RWPE1 (cell line): Measurements from ENCODE around the gene KDM4B.

ENCODE experiments used
- CTCF ChIA-PET: fragments of 350-600 bp; sonication (Branson Sonifier 250); formaldehyde crosslinking; extraction: SDS; loops from one replicate; lab custom pipeline; 2021; lab: Yijun Ruan, JAX
- POLR2A ChIA-PET: fragments of 400-600 bp; formaldehyde crosslinking; extraction: SDS; loops from one replicate; lab custom pipeline; 2020; ENCODE audit warnings: antibody characterized with exemption; ENCODE audit not compliant: low non-redundant PET; lab: Yijun Ruan, JAX
- DNase-seq: peaks from one replicate; pipeline ENCODE4 v3.0.0; 2012; ENCODE audit warnings: low spot score
- H3K27ac ChIP-seq: fragments of 450-650 bp; 2 replicates; pipeline ENCODE4 v1.5.1; 2017
- CTCF ChIP-seq: fragments of 450-650 bp; conservative IDR thresholded peaks from 2 replicates; pipeline ENCODE4 v1.5.1; 2017; ENCODE audit warnings: low read depth, mild to moderate bottlenecking

KDM4B gene

GRCh38 chr19:5093948-5094718 is 125.2 kb downstream of the KDM4B start:
- no peak overlapping the region for H3K27ac ChIP-seq
- POLR2A ChIA-PET = no interaction called here
- TF ChIP-seq CTCF = no peak
- no peak for DNase-seq
- CTCF ChIA-PET = no interaction called here

- ChIA-PET POLR2A (interaction anchor here (0.6 kb wide), 1 partner anchor 10 kb away, joined by 6 read pairs; no protein-coding TSS in a partner anchor), CTCF (no interaction called here)
- DNase-seq = no peak
- TF ChIP-seq CTCF = no peak
- H3K27ac ChIP-seq = no peak overlapping the region
Observed at GRCh38 chr19:5094768-5095567, 126.1 kb downstream of the KDM4B start.

DNA sequence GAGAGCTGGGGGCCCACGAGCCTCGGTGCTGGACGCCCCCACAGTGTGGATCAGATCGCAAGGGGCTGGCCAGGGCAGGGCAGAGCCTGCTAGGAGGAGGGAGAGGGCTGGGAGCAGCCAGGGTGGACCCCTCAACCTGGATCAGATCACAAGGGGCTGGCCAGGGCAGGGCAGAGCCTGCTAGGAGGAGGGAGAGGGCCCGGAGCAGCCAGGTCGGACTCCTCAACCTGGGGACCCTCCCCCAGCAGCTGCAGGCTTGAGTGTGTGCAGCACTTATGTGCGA is 126.6 kb downstream of the KDM4B start:
- H3K27ac ChIP-seq = no peak overlapping the region
- no peak for TF ChIP-seq CTCF
- POLR2A ChIA-PET = interaction anchor here (0.6 kb wide), 1 partner anchor 10 kb away, joined by 6 read pairs; no protein-coding TSS in a partner anchor
- DNase-seq = no peak
- CTCF ChIA-PET = no interaction called here

- CTCF ChIA-PET = no interaction called here
- POLR2A ChIA-PET = no interaction called here
- DNase-seq = no peak
- TF ChIP-seq CTCF = no peak
- H3K27ac ChIP-seq = no peak overlapping the region
Observed at GRCh38 chr19:5096536-5096935, 127.6 kb downstream of the KDM4B start.

DNA sequence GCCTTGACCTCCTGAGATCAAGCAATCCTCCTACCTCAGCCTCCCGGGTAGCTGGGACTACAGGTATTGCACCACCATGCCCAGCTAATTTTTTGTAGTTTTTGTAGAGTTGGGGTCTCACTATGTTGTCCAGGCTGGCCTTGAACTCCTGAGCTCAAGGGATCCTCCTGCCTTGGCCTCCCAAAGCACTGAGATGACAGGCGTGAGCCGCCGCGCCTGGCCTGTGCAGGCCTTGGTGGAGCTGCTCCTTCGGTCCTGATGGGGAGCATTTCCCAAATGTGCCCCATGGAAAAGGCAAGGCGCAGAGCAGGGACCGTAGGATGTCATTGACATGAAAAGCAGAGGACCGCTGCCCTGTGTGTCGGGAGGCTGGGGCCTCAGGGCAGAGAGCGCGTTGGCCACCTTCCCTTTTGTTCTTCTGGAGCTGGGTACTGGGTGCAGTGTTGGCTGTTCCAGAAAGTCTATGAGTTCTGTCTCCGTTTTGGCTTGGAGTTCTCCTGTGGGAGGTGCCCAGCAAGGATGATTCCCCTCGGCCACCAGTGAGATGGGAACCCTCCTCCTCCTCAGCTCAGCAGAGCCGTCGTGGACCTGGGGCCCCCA is 128.5 kb downstream of the KDM4B start:
- POLR2A ChIA-PET = interaction anchor here (0.6 kb wide), 1 partner anchor 450 kb away, joined by 4 read pairs; no protein-coding TSS in a partner anchor
- CTCF ChIA-PET = no interaction called here
- DNase-seq = no peak
- no peak overlapping the region for H3K27ac ChIP-seq
- no peak for TF ChIP-seq CTCF

GRCh38 chr19:5097959-5098623 is 129.2 kb downstream of the KDM4B start:
- ChIA-PET CTCF (no interaction called here), POLR2A (no interaction called here)
- no peak overlapping the region for H3K27ac ChIP-seq
- no peak for TF ChIP-seq CTCF
- no peak for DNase-seq
